GM06990 (cell line): ENCODE data around the gene NCLN.

Experiments used
- DNase-seq: peaks from one replicate; pipeline ENCODE4 v3.0.0-alpha.2; 2011; ENCODE audit not compliant: insufficient read length; ENCODE audit errors: extremely low read depth
- H3K27me3 ChIP-seq: replicated peaks from 2 replicates; pipeline ENCODE4 v1.6.0; 2011; ENCODE audit warnings: low read length; ENCODE audit not compliant: control insufficient read depth, insufficient read depth
- H3K36me3 ChIP-seq: 2 replicates; pipeline ENCODE4 v1.5.1; 2011; ENCODE audit warnings: low read length; ENCODE audit not compliant: control insufficient read depth, insufficient read depth
- H3K4me3 ChIP-seq: replicated peaks from 2 replicates; pipeline ENCODE4 v1.5.1; 2011; ENCODE audit warnings: low read depth, mild to moderate bottlenecking, control low read depth, low read length
- TF ChIP-seq, protein P1 (sequence below): IDR thresholded peaks from 2 replicates; pipeline ENCODE4 v1.5.1; 2011; ENCODE audit warnings: low read length, control low read depth, mild to moderate bottlenecking, inconsistent platforms; ENCODE audit not compliant: insufficient read depth, poor library complexity, severe bottlenecking

The NCLN gene

DNA sequence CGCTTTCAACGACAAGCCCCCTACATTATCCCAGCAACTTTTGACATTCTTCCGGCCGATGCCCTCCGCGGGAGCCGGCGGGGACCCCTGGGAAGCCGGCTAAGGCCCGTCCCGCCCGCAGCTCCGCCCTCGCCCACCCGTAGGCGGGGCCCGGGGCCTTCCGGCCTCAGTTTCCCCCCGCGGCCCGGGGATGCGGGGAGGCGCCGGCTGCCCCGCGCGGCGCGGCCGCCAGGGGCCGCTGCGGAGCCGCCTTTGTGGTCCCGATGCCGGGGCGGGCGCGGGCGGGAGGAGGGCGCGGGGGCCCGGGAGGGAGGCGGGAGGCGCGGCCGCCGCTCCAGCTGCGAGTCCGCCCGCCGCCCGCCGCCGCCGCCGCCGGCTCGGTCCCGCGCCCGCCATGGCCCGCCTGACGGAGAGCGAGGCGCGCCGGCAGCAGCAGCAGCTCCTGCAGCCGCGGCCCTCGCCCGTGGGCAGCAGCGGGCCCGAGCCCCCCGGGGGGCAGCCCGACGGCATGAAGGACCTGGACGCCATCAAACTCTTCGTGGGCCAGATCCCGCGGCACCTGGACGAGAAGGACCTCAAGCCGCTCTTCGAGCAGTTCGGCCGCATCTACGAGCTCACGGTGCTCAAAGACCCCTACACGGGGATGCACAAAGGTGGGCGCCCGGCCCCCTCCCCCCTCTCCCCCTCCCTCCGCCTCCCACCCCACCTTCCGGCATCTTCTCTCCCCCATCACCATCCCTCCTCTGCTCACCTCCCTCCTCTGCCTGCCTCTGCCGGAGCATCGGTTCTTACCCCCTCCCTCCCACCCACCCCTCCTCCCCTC, 38.8 kb downstream of the NCLN start, which contains the start of gene CELF5:
Gene CELF5, plus strand, starts transcription at position 316 of the 823 bp plus-strand sequence. Its CDS starts 79 bp downstream, at position 395.
- Histone ChIP-seq H3K4me3 (no peak within 1 kb of the TSS), H3K36me3 (no peaks in the 10 kb centered on the region), H3K27me3 (peaks cover 4% of the 10 kb centered on the region)
- no peak for DNase-seq
- TF ChIP-seq, protein P1, sequence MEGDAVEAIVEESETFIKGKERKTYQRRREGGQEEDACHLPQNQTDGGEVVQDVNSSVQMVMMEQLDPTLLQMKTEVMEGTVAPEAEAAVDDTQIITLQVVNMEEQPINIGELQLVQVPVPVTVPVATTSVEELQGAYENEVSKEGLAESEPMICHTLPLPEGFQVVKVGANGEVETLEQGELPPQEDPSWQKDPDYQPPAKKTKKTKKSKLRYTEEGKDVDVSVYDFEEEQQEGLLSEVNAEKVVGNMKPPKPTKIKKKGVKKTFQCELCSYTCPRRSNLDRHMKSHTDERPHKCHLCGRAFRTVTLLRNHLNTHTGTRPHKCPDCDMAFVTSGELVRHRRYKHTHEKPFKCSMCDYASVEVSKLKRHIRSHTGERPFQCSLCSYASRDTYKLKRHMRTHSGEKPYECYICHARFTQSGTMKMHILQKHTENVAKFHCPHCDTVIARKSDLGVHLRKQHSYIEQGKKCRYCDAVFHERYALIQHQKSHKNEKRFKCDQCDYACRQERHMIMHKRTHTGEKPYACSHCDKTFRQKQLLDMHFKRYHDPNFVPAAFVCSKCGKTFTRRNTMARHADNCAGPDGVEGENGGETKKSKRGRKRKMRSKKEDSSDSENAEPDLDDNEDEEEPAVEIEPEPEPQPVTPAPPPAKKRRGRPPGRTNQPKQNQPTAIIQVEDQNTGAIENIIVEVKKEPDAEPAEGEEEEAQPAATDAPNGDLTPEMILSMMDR: no peak

DNA sequence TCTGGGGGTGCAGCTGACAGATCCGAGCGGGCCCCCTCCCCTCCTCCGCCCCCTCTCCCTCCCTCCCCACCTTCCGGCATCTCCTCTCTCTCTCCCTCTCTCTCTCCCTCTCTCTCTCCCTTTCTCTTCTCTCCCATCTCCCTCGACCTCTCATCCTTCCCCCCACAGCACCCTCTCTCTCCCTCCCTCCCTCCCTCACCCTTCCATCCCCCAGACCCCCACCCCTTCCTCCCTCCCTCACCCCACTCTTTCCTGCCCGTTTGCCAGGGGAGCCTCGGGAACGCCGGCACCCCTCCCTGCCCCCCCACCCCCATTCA, 39.4 kb downstream of the NCLN start:
- no peak for DNase-seq
- no peaks in the 10 kb centered on the region for H3K36me3 ChIP-seq
- H3K4me3 ChIP-seq: no peak overlapping the region
- peaks cover 4% of the 10 kb centered on the region for H3K27me3 ChIP-seq
- TF ChIP-seq, protein P1: no peak

DNA sequence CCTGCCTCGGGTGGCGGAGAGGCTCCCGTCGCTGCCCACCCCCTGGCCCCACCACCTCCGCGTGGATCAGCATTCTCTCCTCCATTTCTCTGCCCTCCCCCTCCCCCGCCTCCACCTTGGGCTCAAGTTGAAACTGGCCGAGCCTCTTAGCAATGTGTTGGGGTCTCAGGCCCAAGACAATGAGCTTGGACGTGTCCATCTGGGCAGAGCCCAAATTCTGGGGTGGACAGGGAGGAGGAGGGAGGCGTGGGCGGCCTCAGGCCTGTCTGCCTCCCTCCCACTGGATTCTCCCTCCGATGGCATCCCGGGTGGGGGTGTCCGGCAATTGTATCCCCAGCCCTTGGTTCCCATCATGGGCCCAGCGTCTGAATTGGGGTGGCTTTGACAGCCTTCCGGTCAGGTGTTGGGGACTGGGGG, 40.0 kb downstream of the NCLN start:
- H3K4me3 ChIP-seq: no peak overlapping the region
- no peak for DNase-seq
- peaks cover 4% of the 10 kb centered on the region for H3K27me3 ChIP-seq
- no peaks in the 10 kb centered on the region for H3K36me3 ChIP-seq
- TF ChIP-seq, protein P1: no peak

DNA sequence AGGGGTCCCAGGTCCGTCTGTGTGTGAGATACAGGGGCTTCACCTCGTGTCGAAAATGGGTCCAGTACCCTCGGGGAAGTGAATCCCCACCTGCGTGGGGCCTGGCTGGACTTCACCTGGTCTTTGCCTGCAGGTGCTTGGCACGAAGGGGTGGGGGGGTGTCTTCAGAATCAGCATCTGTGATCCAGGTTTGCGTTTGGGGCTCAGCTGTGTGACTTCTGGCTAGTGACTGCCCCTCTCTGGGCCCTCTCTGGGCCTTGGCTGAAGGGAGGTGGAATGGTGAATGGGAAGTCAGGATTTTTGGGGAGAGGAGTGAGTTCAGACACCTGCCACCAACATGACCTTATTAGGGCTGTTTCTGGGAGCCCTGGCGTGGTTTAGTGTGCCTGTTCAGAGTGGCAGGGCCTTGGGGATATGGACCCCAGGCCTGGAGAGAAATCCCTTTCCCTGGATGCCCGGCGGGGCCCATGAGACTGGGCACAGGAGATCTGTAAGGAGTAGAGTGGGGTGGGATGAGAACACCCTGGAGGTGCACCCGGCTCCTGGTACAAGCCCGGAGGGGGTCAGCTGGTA, 41.4 kb downstream of the NCLN start:
- no peak for DNase-seq
- TF ChIP-seq, protein P1: no peak
- Histone ChIP-seq H3K27me3 (peaks cover 4% of the 10 kb centered on the region), H3K4me3 (no peak overlapping the region), H3K36me3 (no peaks in the 10 kb centered on the region)

DNA sequence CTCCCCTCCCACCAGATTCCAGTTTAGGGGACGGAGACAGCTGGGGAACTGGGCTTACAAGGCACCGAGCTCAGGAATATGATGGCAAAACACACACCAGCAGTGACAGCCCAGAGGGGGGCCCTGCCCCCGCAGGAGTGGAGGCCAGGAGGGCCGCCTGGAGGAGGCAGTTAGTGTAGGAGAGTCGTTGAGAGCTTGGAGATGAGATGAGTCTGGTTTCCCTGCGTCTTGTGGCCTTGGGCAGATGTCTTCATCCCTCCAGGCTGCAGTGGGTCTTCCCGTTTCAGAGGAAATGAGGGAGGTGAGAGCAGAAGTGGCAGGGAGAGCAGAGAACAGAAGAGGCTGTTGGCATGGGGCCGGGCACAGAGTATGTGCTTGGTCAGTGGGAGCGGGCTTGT, 43.6 kb downstream of the NCLN start:
- no peaks in the 10 kb centered on the region for H3K36me3 ChIP-seq
- no peak overlapping the region for H3K4me3 ChIP-seq
- TF ChIP-seq, protein P1: no peak
- H3K27me3 ChIP-seq: peaks cover 4% of the 10 kb centered on the region
- DNase-seq: no peak
